ENCODE measurements around the gene WDR31.
"Not testable (repeated sequence)": the region's sequence is repeated elsewhere in the genome, so short reads cannot be mapped to it uniquely, and the experiment has no call there.

Gene WDR31

DNA sequence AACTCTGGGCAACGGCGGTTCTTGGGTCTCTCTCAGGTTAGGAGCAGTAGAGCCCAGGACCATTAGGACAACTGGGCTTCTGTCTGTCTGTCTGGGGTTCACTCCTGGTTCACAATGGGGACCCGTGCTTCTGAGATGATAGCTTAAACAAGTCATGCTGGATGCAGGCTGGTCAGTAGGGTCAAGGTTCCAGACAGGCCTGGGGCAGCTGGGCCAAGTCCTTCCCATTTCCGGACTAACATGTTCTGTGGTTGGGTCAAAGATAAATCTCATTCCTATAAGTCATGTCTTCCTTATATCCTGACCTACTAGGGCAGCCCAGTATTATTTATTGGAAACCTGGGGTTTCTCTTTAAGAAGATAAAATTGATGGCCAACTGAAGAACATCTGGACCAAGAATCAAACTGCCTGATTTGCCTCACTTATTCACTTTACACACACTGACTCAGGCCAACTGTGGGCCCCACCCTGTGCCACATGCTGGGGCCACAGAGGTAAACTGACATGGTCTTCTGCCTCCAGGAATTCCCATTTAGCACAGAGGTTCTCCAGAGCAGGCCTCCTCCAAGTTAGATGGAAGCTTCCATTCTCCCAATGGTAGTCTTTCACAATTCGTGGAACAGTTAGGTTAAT lies 28.4 kb upstream of the WDR31 start:
- DNase-seq = no peak

DNA sequence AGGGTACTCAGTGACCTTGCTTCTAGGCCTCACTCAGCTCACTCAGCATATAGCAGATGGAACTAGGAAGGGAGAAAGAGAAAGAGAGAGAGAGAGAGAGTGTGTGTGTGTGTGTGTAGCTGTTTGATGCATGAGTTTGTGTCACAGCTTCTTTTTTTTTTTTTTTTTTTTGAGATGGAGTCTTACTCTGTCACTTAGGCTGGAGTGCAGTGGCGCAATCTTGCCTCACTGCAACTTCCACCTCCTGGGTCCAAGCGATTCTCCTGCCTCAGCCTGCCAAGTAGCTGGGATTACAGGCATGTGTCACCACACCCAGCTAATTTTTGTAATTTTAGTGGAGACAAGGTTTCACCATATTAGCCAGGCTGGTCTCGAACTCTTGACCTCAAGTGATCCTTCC lies 25.6 kb upstream of the WDR31 start:
- DNase-seq = not testable (repeated sequence)

DNA sequence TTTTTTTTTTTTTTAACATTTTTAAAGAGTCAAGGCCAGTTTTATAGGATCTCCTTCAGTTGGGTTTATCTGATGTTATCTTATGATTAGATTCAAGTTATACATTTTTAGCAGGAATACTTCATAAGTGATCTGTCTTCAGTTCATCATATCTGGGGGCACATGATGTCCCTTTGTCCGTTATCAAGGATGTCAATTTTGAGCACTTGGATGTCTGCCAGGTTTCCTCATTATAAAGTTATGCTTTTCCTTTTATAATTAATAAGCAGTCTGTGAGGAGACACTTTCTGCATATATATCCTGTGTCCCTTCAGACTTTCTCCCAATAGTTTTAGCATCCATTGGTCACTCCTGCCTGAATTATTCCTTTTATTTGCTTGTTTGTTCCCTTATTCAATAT lies 24.9 kb upstream of the WDR31 start:
- no peak for DNase-seq

DNA sequence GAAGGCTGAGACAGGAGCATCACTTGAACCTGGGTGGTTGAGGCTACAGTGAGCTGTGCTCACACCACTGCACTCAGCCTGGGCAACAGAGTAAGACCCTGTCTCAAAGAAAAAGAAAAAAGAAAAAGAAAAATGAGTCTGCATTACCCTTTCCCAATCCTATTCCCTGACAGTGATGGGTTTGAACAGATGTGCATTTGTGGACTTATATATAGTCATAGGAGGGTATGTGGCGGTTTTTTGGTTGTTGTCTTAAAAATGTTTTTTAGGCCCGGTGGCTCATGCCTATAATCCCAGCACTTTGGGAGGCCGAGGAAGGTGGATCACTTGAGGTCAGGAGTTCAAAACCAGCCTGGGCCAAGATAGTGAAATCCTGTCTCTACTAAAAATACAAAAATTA lies 23.3 kb upstream of the WDR31 start:
- no peak for DNase-seq

DNA sequence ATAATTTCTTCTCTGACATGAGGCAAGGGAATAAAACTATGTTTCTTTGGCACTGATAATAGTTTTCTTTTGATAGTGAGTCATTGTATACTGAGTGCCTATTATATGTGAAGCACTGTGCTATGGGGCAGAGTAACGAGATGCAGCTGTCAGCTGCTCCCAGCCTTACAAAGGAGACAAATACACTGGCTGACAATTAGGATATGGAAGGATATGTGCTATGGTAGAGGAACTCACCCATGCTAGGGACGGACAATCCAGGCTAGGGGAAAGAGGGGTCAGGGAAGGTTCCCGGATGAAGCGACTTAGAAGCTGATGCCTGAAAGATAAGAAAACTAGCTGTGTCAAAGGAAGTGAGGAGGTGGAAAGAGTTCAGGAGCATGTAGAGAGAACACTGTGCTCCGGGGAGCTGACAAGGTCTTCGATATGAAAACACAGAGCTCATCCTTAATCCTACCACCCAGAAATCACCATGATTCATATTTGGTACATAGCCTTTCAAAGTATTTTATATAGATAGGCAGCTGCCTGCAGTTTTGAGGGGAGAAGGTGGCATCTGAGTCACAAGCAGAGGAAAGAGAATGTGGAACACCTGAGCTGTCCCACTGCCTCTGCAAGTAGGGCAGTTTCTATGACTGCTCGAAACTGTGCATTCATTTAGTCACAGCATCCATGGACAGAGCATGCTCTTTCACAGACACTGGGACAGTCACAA lies 21.4 kb upstream of the WDR31 start:
- no peak for DNase-seq

DNA sequence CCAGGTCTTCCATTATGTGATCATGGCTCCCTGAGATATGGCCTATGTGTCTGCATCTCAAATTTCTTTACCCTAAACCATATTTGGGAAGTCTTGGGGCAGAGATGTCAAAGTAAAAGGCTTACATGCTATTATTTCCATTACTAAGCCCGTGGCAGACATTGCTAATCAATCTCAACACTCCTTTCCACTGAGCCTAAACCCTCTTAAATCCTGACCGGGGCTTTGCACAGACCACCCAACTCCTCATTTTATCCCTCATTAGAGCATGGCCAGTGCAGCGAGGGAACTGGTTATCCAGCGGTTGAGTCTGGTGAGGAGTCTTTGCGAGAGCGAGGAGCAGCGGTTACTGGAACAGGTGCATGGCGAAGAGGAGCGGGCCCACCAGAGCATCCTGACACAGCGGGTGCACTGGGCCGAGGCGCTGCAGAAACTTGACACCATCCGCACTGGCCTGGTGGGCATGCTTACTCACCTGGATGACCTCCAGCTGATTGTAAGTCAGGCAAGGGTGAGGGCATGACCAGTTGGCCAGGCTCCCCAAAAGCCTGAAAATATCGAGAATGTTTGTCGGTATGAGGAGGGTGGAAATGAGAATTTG lies 20.3 kb upstream of the WDR31 start:
- no peak for DNase-seq

DNA sequence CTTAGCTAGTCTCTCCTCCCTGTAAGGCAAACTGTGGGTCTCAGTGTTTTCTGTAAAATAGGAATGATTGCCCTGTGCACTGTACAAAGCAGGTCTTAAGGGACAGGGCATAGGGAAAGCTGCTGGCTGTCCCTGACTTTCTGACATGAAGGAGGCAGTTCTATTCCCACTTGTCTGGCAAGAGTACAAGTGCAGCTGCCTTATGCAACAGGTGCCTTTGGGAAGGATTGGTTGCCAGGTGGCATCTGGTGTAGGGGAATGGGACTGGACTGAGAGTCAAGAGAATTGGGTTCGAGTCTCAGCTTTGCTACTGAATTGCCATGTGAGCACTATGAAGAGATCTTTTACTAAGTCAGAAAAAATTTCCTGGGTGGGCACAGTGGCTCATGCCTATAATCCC lies 19.3 kb upstream of the WDR31 start:
- DNase-seq = no peak

DNA sequence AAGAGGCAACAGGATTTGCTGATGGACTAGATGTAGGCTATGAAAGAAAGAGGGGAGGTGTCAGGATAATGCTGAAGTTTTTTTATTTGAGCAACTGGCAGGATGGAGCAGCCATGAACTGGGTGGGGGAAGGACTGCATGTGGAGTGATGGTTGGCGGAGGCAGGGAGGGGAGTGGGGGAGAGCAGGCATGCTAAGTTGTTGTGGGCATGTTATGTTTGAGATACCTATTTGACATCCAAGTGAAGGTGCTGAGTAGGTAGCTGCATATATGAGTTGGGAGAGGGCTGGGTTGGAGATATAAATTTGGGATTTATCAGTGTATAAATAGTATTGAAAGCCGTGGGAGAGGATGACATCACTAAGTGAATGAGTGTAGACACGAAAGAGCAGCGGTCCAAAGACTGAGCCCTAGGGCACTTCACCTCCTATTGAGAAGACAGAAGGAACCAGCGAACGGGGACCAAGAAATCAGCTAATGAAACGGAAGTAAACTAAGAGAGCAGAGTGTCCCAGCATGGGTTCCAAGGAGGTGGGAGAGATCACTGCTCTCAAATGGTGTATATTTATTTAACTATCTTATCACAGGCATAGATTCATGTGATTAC lies 16.7 kb upstream of the WDR31 start:
- DNase-seq = no peak

DNA sequence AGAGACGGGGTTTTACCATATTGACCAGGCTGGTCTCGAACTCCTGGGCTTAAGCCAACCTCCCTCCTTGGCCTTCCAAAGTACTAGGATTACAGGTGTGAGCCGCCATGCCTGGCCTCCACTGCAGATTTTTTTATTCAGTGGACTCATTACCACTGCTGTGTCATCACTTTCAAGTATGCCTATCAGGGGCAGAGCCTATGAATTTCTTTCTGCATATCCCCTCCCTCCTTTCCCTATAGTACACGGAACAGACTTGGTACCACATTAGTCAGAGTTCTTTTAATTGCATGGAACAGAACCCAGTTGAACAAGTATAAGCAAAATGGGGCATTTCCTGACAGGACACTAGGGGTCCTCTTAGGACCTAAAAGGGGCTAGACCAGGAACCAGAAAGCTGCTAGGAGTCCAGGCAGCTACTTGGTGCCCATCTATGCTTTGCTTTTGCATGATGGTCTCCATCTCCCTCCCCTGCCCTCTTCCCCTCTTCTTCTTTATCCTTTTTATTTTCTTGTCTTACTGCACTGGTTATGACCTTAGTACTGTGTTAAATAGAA lies 15.0 kb upstream of the WDR31 start:
- no peak for DNase-seq

DNA sequence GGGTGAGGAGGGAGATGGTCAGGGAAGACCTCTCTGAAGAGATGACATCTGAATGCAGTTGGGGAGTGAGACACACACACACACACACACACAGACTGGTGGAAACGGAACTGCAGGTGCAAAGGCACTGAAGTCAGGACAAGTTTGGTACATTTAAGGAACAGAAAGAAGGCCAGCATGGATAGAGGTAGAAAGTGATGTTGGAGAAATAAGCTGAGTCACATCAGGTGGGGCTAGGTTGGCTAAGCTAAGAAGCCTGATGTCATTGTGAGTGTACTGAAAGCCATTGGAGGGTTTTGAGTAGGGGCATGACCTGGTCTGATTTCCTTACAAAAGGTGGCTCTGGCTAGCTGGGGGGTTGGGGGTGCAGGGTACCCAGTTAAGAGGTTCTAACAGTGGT lies 12.3 kb upstream of the WDR31 start:
- no peak for DNase-seq

DNA sequence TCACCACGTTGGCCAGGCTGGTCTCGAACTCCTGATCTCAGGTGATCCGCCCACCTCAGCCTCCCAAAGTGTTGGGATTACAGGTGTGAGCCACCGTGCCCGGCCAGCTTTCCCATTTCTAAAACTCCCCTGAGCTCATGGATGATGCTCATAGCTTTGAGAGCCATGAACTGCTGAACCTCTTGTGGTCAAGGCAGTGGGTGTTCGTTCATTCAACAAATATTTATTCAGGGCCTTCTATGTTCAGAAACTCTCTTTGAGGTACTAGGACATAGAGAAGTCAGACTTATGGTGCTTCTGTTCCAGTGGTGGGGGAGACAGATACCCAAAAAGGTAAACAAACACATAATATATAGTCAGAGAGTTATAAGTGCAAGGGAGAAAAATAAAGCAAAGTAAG lies 11.9 kb upstream of the WDR31 start:
- DNase-seq = no peak

DNA sequence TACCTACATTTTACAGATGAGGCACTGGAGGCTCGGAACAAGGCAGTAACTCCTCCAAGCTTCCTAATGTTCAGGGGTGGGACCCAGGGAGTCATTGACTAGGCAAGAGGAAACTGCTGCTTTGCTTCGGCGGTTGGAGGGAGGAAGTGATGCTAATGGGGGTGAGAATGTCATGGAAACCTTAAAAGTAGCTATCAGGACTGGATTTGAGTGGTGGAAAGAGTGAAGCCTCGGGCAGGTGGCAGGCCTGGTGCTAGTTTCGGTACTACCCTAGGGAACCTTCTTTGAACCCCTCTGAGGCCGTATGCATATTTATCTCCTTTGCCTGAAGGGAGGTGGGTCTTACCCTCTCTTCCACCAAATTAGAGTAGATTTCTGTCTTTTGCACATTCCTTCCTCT lies 10.9 kb upstream of the WDR31 start:
- no peak for DNase-seq

DNA sequence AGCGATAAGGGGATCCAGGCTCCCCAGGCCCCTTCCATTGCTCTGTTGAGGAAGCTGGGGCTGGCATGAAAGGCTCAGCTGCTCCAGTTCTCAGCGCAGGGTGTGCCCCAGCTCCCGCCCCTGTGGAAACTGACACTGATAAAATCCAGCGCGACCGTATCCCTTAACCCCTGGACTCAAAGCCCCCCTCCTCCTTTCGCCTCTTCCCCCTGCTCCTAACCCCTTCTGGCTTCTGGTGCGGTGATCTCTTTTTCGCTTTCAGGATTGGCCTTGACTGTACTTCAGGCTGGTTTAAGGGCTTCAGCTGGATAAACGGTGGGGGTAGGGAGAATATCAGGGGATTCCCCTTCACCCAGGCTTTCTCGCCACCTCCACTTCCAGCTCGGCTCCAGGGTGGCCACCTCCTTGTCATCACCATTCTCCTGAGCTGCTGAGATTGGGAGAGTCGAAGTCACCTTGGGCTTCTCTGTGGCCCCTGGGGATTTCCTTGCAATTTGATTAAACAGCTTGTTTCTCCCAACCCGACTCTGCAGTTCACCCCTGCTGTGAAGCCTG lies 10.1 kb upstream of the WDR31 start:
- no peak for DNase-seq

DNA sequence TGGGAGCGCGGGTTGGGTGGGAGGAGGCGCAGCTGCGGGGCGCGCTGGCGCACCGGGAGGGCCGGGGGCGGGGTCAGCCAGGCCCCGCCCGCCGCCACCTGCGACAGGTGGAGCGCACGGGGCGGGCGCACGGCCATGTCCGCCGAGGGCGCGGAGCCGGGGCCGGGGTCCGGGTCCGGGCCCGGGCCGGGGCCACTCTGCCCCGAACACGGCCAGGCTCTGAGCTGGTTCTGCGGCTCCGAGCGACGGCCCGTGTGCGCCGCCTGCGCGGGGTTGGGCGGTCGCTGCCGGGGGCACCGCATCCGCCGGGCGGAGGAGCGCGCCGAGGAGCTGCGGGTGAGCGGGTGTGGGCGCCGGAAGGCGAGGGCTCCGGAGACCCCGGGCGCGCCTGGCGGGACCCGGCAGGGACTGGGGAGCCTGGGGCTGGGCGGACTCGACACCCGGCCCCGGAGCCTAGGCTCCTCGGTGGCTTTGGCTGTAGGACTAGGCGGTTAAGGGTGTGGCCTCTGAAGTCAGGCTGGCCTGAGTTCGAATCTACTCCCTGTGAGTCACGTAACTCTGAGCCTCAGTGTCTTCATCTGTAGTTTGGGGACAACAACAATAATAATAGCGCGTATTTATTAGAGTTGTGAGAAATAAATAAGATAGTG lies 9.5 kb upstream of the WDR31 start, which contains the start of gene BSPRY:
Gene BSPRY (plus strand): TSS at position 97 of the 650 bp plus-strand sequence. CDS start 39 bp downstream, at position 136.
- no peak for DNase-seq

DNA sequence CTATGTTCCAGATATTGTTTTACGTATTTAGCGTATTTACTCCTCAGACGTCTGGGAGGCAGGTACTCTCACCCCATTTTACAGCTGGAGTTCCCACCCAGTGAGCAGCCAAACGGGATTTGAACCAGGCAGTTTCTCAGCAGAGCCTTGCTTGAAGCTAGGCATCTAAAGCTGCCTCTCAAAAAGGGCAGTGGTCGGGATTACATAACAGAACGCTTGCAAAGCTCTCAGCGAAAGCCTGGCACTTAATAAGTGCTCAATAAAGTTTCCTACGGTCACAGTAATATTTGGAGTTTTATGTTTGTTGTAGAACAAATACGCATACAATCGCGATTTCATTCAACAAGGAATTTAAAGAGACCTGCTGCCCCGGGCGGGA lies 9.0 kb upstream of the WDR31 start:
- no peak for DNase-seq

DNA sequence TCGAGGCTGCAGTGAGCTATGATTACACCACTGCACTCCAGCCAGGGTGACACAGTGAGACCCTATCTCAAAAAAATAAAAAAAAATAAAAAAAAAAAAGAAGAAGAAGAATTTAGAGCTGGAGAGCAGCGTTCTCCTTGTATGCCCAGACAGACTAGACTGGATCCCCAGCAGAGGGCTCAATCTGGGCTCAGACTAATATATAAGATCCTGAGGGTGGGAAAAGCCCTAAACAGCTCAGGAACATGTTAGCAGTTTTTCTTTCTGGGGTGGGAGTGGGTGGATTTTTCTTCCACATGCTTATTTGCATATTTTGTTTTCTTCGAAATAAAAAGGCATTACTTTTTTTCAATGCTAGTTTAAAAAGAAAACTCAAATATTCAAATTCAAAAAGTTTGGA lies 8.4 kb upstream of the WDR31 start:
- DNase-seq = no peak

DNA sequence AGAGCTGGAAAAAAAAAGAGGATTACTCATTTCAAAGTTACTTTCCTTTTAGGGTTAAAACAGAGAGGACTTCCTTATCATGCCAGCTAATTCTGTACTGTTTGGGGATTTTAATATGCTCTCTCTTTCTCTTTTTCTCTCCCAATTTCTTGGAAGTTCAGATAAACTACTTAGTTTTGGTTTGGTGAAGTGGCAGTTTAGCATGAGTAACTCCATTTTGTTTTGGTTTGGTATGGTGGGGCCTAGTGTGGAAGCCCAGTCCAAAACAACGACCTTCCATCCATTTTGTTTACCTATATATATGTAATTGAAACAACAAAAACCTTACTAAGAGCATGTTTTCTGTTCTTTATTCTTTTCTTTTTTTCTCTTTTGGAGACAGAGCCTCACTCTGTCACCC lies 5.6 kb upstream of the WDR31 start:
- no peak for DNase-seq

DNA sequence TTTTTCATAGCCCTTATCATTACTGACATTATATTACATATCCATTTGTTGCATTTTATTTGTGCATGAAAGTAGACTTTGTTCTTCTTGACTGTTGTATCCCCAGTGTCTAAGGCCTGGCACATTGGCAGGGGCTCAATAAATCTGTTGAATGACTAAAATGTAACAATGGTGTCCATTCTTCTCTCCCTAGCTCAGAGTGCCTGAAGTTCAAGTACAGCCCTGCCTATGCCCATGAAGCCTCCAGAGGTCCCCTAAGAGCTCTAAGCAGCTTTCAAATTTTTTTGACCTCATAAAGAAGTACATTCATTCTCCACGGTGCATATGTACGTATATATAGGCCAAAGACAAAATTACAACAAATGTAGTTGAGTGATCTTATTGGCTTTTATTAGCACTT lies 5.1 kb upstream of the WDR31 start:
- DNase-seq = peak in 1 of 2 donors; percentile 38

DNA sequence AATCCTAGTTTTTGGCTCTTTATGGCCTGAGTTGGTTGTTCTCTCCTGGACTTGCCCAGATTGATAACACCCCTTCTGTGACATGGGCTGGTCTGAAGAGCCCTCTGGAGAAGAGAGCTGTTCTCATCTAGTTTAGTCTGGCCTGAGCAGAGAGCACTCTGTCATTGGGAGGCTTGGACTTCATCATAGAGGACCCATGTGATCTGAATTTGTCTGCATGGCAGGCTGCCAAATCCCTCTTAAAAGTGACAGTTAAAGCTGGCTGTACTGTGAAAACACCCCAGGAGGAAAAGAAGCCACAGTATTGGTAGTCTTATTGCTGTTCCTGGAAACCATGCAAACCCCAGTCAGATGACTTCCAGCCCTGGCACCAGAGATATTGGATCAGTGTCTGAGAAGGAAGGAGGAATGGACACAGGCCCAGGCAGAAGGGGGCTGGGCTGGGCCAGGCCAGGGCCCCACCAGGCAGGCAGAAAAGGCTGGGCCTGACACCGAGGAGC lies 3.7 kb upstream of the WDR31 start:
- peak; percentile 81 to 92 for DNase-seq

DNA sequence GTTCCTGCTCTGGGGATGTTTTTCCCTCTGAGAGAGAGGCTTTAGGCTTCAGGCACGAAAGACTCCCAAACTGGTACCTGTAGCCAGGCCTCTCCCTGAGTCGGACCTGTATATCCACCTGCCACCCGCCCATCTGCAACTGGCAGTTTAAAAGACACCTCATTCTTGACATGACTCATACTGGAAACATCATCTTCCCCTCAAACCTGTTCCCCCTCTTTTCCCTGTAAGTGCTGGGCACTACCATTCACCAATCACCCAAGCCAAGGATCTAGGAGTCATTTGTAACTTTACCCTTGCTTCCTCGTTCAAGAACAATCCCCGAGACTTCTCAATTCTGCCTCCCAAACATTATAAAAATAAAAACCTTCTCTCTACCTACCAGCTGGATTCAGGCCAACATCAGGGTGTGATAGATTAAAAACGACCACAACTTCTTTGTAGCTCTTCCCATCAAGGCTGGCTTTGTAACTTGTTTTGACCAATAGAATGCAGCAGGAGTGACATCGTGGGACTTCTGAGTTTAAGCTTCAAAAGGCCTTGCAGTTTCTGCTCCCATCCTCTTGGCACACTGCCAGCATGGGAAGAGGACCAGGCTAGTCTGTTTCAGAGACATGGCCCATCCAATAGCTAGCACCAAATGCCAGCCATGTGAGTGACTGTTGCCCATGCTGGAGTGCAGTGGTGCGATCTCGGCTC lies 1.8 kb upstream of the WDR31 start:
- no peak for DNase-seq

DNA sequence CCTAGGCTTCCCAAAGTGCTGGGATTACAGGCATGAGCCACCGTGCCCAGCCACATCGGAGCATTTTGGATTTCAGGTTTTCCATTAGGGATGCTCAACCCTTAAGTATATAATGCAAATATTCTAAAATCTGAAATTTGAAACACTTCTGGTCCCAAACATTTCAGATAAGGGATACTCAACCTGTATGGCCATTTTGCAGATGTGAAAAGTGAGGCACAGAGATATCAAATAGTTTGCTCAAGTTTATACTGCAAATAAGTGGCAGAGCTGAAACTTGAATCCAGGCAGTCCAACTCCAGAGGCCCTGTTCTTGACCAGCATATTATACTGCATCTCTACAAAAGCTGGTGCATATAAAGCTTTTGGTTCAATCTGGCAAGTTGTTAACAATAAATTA lies 2.4 kb downstream of the WDR31 start:
- DNase-seq = no peak

DNA sequence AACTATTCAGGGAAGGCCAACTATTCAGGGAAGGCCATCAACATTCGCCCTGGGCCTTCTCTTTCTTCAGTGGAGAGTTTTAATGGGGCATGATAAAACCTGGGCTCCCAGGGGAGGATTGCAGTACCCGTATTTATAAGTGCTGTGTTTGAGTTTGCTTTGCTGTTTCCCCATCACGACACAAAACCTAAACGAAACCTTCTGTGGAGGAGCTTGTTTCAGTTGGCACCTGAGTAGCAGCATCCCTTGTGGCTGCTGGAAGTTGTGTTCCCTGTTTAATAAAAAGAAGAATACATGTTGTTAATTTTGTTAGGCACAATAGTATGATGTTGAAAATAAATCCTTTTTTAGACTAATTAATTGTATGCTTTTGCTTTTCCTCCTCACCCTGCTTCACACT lies 8.3 kb downstream of the WDR31 start:
- DNase-seq = no peak
